Activated CD4-positive, alpha-beta T cell treated with anti-CD3 and anti-CD28 coated beads, Interleukin-2, amount 50 U/mL, for 16 hours (primary cell): ENCODE measurements around the gene DGKB.

Experiments
- DNase-seq: peaks from one replicate; pipeline ENCODE4 v3.0.0-alpha.2; 2020

Gene DGKB

GRCh38 chr7:14676896-14677295 is 225.7 kb downstream of the DGKB start:
- DNase-seq: no peak

DNA sequence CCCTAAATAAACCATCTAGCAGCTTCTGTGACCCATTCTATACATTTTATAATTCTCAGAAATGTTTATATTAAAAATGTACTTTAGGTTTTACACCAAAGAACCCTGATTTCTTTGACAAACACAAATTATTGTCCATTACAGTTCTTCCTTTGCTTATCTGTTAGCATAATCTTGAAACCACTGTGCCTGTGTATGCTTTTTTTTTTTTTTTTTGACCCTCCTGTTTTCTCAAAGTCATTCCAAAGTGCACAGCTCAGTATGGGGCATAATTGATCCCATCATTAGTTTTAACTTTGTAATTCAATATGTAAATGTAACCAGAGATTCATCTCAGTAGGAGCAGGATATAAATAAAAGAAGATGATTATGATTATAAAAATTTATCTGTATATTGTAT is 229.3 kb downstream of the DGKB start:
- DNase-seq: no peak

- DNase-seq: no peak
These were observed 235.6 kb downstream of the DGKB start for GRCh38 chr7:14666913-14667312.

- no peak for DNase-seq
These were observed 236.2 kb downstream of the DGKB start for GRCh38 chr7:14666304-14666703.

DNA sequence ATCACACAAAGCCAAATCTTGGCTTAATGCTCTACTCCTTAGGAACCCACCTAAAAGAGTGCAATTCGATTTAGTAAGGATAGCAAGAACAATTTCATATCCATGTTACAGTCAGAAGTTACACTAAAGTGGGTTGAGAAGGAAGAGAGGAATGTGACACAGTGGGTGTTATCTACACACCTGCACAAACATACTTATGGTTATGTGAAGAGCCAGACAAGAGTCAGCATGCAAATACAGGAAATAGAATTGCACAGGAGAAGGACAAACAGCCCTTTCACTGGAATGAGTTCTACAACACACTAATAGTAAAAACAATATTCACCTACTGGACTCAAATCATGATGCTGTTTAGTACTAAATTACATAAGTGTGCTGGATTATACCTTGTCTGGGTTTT is 262.8 kb downstream of the DGKB start:
- no peak for DNase-seq

DNA sequence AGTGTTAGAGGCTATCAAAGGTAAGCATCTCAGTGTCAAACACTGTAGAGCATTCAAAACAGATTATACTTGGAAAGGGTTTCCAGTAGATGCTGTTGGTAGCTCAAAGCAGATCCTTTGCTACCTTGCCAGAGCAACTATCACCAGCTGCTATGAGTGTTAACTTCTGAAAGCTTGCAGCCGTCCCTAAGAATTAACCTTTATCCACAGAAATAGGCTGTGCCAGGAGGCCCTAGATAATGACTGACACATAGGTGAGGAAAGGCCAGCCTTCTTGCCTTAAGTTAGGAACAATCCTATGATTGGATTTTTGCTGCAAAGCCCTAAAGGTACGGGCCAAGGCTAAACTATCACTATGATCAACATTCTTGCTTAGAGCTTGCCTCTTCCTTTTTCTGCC is 263.2 kb downstream of the DGKB start:
- no peak for DNase-seq

DNA sequence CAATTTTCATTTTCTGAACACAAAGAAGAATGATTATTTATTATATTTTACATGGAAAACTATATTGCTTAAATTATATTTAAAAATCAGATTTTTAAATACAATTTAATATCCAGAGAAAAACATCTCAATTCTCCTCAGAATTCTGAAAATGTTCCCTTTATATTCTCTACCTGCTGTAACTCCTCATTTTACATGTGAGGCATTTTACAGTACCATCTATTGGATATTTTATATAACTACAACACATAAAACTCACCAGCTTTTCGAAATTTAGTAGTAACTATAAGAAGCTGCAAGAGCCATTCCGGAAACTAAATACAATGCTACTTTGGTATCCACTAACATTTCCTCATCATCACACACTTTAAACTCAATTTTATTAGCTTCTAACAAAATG is 264.6 kb downstream of the DGKB start:
- DNase-seq: no peak

DNA sequence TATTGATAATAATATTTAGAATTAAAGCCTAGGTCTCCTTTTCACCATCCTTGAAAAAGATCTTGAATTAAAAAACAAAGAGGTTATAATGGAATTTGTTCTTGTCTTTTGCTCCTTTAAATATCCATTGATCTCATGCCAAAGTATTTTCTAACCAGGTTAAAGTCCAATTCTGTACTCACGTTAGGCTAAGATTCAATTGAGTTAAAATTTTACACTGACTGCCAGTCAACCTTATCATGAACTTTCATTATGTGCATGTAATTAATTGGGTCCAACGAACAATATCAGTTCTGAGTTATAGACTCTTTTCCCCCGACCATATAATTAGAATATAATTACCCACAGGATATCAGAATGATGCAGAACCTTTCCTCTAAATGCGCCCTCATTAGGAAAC is 266.6 kb downstream of the DGKB start:
- DNase-seq: no peak

DNA sequence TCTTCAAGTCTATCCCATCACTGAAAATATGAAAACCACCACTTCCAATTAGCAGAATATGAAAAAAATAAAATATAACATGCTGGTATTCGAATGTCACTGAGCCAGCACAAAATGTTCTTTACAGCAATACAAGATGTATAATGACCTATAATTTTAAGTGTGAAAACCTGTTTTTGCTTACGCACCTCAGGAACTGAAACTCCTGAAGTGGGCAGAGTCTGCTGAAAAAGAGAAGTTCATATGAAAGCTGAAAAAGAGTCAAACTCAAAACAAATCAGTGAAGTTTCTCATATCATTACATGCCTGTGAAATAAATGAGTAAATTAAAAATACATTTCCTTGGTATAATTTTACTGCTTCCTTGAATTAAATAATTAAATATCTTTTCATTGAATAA is 272.5 kb downstream of the DGKB start:
- no peak for DNase-seq

- DNase-seq: no peak
These were observed 274.0 kb downstream of the DGKB start for GRCh38 chr7:14628516-14628915.

GRCh38 chr7:14626076-14626475 is 276.5 kb downstream of the DGKB start:
- no peak for DNase-seq

- DNase-seq: no peak
These were observed 280.0 kb downstream of the DGKB start for GRCh38 chr7:14622559-14622958.

DNA sequence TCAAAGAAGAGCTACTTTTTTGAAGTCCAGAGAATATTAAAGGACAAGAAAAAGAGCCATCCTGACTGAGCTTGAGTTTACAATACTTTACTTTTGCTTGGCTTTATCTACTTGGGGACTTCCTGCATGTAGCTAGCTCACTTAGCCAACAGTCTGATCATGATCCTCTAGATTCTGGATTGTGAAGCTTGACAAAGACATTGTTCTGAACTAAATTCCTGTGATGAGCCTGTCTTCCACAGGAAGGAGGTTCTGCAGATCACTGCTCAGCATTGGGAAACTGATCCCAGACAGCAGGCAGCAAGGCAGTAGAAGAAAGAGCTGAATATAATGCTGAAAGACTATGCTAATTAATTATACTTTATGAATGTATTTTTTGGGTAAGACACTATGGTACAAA is 296.4 kb downstream of the DGKB start:
- no peak for DNase-seq

- no peak for DNase-seq
These were observed 297.9 kb downstream of the DGKB start for GRCh38 chr7:14604606-14605005.

GRCh38 chr7:14602851-14603250 is 299.7 kb downstream of the DGKB start:
- DNase-seq: no peak

DNA sequence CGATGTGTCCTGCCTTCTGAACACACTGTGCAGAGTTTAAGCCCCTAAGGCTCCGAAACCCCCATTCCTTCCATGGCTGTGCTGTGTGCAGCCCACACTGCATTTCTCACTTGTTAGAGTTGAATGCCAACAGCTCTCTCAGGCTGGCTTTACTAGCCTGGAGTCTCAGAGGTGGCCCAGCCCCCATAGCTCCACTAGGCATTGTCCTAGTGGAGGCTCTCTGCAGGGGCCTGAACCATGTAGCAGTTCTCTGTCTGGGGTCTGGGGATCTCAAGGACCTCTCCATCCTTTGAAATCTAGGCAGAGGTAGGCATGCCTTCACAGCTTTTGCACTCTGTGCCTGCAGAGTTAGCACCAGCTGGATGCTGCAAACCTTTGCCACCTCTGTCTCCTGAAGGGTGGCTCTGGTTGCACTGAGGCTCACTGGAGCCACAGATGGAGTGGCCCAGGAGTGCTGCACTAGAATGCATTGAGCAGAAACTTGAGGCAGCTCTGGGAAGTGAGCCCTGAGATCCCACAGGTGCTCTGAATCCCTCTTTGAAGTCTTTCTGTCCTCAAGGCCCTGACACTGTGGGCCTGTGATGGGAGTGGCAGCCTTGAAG is 301.7 kb downstream of the DGKB start:
- no peak for DNase-seq

DNA sequence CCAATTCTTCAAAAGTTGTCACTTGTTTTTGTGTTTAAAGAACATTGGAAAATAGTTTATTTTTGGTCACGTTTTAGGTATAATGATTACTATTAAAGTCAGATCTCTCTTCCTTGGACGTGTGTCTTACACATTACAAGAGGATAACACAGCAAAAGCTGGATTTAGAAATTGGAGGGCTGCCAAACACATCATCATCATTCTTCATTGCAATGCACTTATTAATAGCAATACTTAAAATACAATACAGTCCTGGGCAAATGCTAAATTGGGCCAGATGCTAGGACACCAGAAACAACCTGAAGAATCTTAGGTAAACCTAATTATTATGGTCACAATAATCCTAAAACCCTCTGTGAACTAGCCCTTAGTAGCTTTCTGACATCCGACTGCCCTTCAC is 303.6 kb downstream of the DGKB start:
- DNase-seq: no peak

DNA sequence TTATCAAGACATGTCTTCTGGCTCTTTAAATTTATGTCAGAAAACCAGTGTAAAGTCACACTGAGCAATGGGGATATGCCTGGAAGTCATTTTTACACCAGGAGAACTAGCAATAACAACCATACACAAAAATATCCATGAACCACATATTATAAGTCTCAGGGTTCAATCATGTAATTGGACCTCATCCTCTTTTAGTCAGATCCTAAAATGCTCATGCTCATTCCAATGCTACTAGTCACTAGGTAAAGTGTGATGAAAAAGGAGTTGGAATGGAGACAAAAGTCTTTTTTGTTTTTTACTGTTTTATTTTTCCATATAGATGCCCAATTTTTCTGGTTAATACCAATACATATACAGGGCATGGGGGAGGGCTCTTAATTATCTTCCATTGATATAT is 306.1 kb downstream of the DGKB start:
- DNase-seq: no peak

GRCh38 chr7:14590206-14590605 is 312.3 kb downstream of the DGKB start:
- DNase-seq: no peak

- DNase-seq: no peak
These were observed 317.3 kb downstream of the DGKB start for GRCh38 chr7:14585232-14585631.

GRCh38 chr7:14583518-14583917 is 319.0 kb downstream of the DGKB start:
- DNase-seq: no peak

DNA sequence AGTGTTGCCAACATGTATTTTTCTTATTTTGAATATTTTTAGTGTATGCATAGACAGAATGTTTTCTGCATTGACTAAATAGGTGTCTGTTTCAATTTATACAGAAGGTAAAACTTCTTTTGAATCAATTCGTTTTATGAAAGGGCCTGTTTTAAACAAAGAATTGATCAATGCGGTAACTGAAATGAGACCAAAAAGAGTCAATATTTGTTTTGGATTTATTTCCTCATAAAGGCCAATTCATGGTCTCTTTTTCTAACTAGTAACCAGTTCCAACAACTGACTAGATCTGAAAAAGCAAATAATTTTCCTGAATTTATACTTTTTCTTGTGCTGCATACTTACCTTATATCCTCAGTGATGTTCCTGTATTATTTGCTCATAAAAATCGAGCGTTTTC is 320.5 kb downstream of the DGKB start:
- no peak for DNase-seq

DNA sequence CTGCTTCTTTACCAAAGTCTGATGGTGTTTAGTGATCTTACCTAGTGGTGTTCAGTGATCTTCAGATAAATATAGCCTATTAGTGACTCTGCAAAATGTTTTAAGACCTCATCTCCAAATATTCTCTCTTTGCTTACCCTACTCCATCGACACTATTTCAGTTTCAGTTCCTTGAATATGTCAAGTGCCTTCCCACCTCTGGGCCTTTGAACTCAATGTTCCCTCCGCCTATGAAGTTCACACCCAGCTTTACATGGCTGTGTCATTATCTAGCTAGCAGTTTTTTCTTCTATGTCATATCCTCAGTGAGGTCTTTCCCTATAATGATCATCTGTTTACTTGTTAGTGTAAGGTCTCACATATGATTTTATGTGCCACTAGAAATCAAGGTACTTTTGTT is 322.6 kb downstream of the DGKB start:
- DNase-seq: no peak

GRCh38 chr7:14576578-14576977 is 326.0 kb downstream of the DGKB start:
- no peak for DNase-seq

- no peak for DNase-seq
These were observed 331.6 kb downstream of the DGKB start for GRCh38 chr7:14570750-14571607.
